Kasumi-1 (cell line): ENCODE results near the gene MUC5AC.
"Not testable (repeated sequence)": the region's sequence is repeated elsewhere in the genome, so short reads cannot be mapped to it uniquely, and the experiment has no call there.

Experiments
- DNase-seq, 2 experiments: peaks; one replicate each; lab custom pipeline; 2025; lab: John Stamatoyannopoulos, UW

The MUC5AC gene

GRCh38 chr11:1177771-1178090 lies 20.0 kb downstream of the MUC5AC start:
- DNase-seq, result no peak

GRCh38 chr11:1178201-1178885 lies 20.6 kb downstream of the MUC5AC start:
- DNase-seq, result no peak

GRCh38 chr11:1178906-1179305 lies 21.2 kb downstream of the MUC5AC start:
- DNase-seq, result no peak

- DNase-seq, result no peak
Observed at GRCh38 chr11:1179641-1180040, 21.9 kb downstream of the MUC5AC start.

- no peak for DNase-seq
Observed at GRCh38 chr11:1180171-1180570, 22.4 kb downstream of the MUC5AC start.

- no peak for DNase-seq
Observed at GRCh38 chr11:1180947-1181391, 23.2 kb downstream of the MUC5AC start.

- no peak for DNase-seq
Observed at GRCh38 chr11:1181420-1181819, 23.7 kb downstream of the MUC5AC start.

GRCh38 chr11:1181853-1182535 lies 24.2 kb downstream of the MUC5AC start:
- no peak for DNase-seq

- DNase-seq, result not testable (repeated sequence)
Observed at GRCh38 chr11:1184139-1184538, 26.4 kb downstream of the MUC5AC start.

GRCh38 chr11:1188451-1189130 lies 30.8 kb downstream of the MUC5AC start:
- not testable (repeated sequence) for DNase-seq

GRCh38 chr11:1189816-1190215 lies 32.1 kb downstream of the MUC5AC start:
- not testable (repeated sequence) for DNase-seq

GRCh38 chr11:1191786-1192470 lies 34.2 kb downstream of the MUC5AC start:
- DNase-seq, result not testable (repeated sequence)

- DNase-seq, result no peak
Observed at GRCh38 chr11:1192741-1193325, 35.1 kb downstream of the MUC5AC start.

GRCh38 chr11:1193326-1194230 lies 35.8 kb downstream of the MUC5AC start:
- no peak for DNase-seq

- no peak for DNase-seq
Observed at GRCh38 chr11:1194231-1194976, 36.7 kb downstream of the MUC5AC start.

- DNase-seq, result no peak
Observed at GRCh38 chr11:1194977-1195681, 37.4 kb downstream of the MUC5AC start.

- DNase-seq, result no peak
Observed at GRCh38 chr11:1195682-1196515, 38.1 kb downstream of the MUC5AC start.

GRCh38 chr11:1196516-1197391 lies 39.0 kb downstream of the MUC5AC start:
- DNase-seq, result no peak
